HG02970 (cell line): ENCODE results near the gene PLA2G1B.

Experiments
- ATAC-seq: cut with Tn5 transposase; IDR thresholded peaks from one replicate; pipeline ENCODE4 v1.9.1; 2021; ENCODE audit warnings: mild to moderate bottlenecking, moderate library complexity, moderate number of reproducible peaks; ENCODE audit not compliant: unreplicated experiment, low FRiP score

The PLA2G1B gene

DNA sequence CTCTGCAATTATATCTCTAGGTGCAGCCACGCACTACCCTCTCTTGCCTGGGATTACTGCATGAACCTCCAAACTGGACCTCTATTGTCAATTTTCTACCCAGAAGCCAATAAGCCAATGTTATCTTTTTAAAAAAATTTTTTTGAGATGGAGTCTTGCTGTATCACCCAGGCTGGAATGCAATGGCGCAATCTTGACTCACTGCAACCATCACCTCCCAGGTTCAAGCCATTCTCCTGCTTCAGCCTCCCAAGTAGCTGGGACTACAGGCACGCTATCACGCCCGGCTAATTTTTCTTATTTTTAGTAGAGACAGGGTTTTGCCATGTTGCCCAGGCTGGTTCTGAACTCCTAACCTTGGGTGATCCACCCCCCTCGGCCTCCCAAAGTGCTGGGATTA lies 50.8 kb downstream of the PLA2G1B start:
- ATAC-seq = no peak
